ENCODE data around the gene LNPEP. TPM values are rescaled to one million over a fixed set of nuclear protein-coding genes. Genes with fewer than 3 reads are reported as not detected.

The LNPEP gene
- total RNA-seq, 2 experiments from 2014 or later = 79.1 to 116 TPM

DNA sequence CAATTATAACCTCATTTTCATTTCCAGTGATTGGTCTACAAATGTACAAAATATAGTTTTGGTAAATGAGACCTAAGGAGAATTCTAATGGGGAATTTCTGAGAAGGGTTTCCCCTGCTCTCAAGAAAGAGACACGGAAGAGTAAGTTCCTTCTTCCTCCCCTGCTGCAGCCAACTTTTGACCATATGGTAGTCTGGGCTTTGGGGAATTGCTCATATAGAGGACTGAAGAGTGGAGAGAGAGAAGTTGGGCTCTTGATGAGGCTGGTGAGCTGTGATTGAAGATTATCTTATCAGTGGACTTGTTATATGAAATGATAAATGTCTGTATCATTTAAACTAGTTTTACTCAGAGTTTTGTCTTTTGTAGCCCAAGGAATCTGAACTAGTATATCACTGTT, 4.3 kb upstream of the LNPEP start:
- peak overlapping the region; percentile 95 for H3K4me2 ChIP-seq (ENCODE audit: low read length)
- no peaks in the 10 kb centered on the region for H3K9me2 ChIP-seq (ENCODE audit: insufficient read depth, low read length)
- no peaks in the 10 kb centered on the region for H3K9me3 ChIP-seq (ENCODE audit: low read length)
- peak overlapping the region; percentile 87 for H3K4me3 ChIP-seq (ENCODE audit: low read depth, low read length, poor library complexity, severe bottlenecking)
- H3K79me2 ChIP-seq (ENCODE audit: insufficient read depth, low read depth, low read length) = peaks cover 34% of the 10 kb centered on the region
- ChIA-PET POLR2A (interaction anchor here (0.7 to 3.4 kb wide), 17 partner anchors 8 to 202 kb away, joined by 3 to 28 read pairs (median 4); partner anchors contain the start of gene ERAP2), CTCF (ENCODE audit: unreplicated experiment) (interaction anchor here (1.0 kb wide), 1 partner anchor 63 kb away, joined by 3 read pairs; no protein-coding TSS in a partner anchor)
- intact Hi-C loops (cut with micrococcal nuclease; ENCODE audit: unreplicated experiment) = loop anchor here (5.0 kb wide), 1 partner anchor 231 kb away; no protein-coding TSS in a partner anchor
- TF ChIP-seq EZH2phosphoT487 (IDR thresholded peaks at IDR 0.05; ENCODE audit: borderline replicate concordance, low read depth, low read length) = no peak
- TF ChIP-seq, protein P1, sequence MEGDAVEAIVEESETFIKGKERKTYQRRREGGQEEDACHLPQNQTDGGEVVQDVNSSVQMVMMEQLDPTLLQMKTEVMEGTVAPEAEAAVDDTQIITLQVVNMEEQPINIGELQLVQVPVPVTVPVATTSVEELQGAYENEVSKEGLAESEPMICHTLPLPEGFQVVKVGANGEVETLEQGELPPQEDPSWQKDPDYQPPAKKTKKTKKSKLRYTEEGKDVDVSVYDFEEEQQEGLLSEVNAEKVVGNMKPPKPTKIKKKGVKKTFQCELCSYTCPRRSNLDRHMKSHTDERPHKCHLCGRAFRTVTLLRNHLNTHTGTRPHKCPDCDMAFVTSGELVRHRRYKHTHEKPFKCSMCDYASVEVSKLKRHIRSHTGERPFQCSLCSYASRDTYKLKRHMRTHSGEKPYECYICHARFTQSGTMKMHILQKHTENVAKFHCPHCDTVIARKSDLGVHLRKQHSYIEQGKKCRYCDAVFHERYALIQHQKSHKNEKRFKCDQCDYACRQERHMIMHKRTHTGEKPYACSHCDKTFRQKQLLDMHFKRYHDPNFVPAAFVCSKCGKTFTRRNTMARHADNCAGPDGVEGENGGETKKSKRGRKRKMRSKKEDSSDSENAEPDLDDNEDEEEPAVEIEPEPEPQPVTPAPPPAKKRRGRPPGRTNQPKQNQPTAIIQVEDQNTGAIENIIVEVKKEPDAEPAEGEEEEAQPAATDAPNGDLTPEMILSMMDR (conservative IDR thresholded peaks at IDR 0.05; ENCODE audit: low read length) = no peak
- H3K36me3 ChIP-seq (ENCODE audit: insufficient read depth, low read length) = no peaks in the 10 kb centered on the region; the same call in 1 of the 2 replicates
- peak overlapping the region; percentile 98 for H3K27ac ChIP-seq (ENCODE audit: low read depth, low read length, poor library complexity, severe bottlenecking)
- peak; percentile 53 for DNase-seq (ENCODE audit: low spot score)
- no TSS peak for BruUV-seq (replicated peaks)
- H3K4me1 ChIP-seq (ENCODE audit: insufficient read depth, low read length, poor library complexity, severe bottlenecking) = peaks cover 46% of the 10 kb centered on the region
- no peaks in the 10 kb centered on the region for H4K20me1 ChIP-seq (ENCODE audit: insufficient read depth, low read length)
- peak overlapping the region; percentile 81; the same call in 1 of the 2 replicates for H2AFZ ChIP-seq (ENCODE audit: low read length)

DNA sequence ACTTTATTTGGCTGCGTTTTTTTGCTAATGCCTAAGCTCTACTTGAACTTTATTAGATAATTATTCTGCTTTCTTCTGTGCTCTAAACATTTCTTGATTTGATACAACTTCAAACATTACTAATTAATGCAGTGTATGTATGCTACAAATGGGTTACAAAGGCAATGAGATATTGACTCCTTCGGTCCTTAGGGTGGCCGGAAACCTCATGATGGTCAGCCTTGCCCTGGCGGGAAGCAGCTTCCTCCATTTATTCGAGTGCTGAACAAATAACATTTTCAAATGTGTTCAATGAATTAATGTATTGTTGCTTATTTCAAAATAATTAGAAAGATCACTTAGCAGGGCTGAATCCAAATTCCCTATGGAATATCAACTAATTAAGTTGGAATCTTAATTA, 3.9 kb upstream of the LNPEP start:
- H3K4me2 ChIP-seq (ENCODE audit: low read length) = peak overlapping the region; percentile 95
- TF ChIP-seq, protein P1 (conservative IDR thresholded peaks at IDR 0.05; ENCODE audit: low read length) = no peak
- TF ChIP-seq EZH2phosphoT487 (IDR thresholded peaks at IDR 0.05; ENCODE audit: borderline replicate concordance, low read depth, low read length) = no peak
- peak overlapping the region; percentile 98 for H3K27ac ChIP-seq (ENCODE audit: low read depth, low read length, poor library complexity, severe bottlenecking)
- H3K9me3 ChIP-seq (ENCODE audit: low read length) = no peaks in the 10 kb centered on the region
- peak overlapping the region; percentile 87 for H3K4me3 ChIP-seq (ENCODE audit: low read depth, low read length, poor library complexity, severe bottlenecking)
- POLR2A ChIA-PET = interaction anchor here (0.5 to 3.4 kb wide), 14 partner anchors 9 to 1283 kb away, joined by 3 to 28 read pairs (median 4); partner anchors contain the start of gene ERAP2
- BruUV-seq (replicated peaks) = no TSS peak
- no peaks in the 10 kb centered on the region for H3K9me2 ChIP-seq (ENCODE audit: insufficient read depth, low read length)
- DNase-seq (ENCODE audit: low spot score) = no peak
- peaks cover 38% of the 10 kb centered on the region for H3K79me2 ChIP-seq (ENCODE audit: insufficient read depth, low read depth, low read length)
- intact Hi-C loops (cut with micrococcal nuclease; ENCODE audit: unreplicated experiment) = loop anchor here (5.0 kb wide), 1 partner anchor 230 kb away; no protein-coding TSS in a partner anchor
- H4K20me1 ChIP-seq (ENCODE audit: insufficient read depth, low read length) = no peaks in the 10 kb centered on the region; the same call in 1 of the 2 replicates
- H3K4me1 ChIP-seq (ENCODE audit: insufficient read depth, low read length, poor library complexity, severe bottlenecking) = peaks cover 46% of the 10 kb centered on the region
- CTCF ChIA-PET (ENCODE audit: unreplicated experiment) = interaction anchor here (0.5 to 1.0 kb wide), 2 partner anchors 60 to 63 kb away, joined by 3 read pairs; no protein-coding TSS in a partner anchor
- no peaks in the 10 kb centered on the region; the same call in 1 of the 2 replicates for H3K36me3 ChIP-seq (ENCODE audit: insufficient read depth, low read length)
- H2AFZ ChIP-seq (ENCODE audit: low read length) = peak overlapping the region; percentile 81; the same call in 1 of the 2 replicates

All from OCI-LY7 (cell line).